GM10248 (cell line): ENCODE measurements around the gene CRYBB1.
A peak's percentile ranks its signal among the peaks of the same experiment; 100 is the strongest.

Experiments used
- CTCF ChIA-PET: fragments of 300-600 bp; sonication (Branson Sonifier 250); formaldehyde crosslinking; extraction: SDS; loops from one replicate; lab custom pipeline; 2021; ENCODE audit warnings: antibody characterized with exemption; lab: Yijun Ruan, JAX
- POLR2A ChIA-PET: fragments of 350-650 bp; sonication (Branson Sonifier 250); formaldehyde crosslinking; extraction: SDS; loops from one replicate; lab custom pipeline; 2020; ENCODE audit warnings: antibody characterized with exemption; lab: Yijun Ruan, JAX
- DNase-seq: peaks from one replicate; pipeline ENCODE4 v3.0.0; 2012; ENCODE audit errors: extremely low spot score
- TF ChIP-seq, protein P1 (sequence below): IDR thresholded peaks from 2 replicates; pipeline ENCODE4 v1.5.1; 2012; ENCODE audit warnings: mild to moderate bottlenecking, low read depth; ENCODE audit errors: extremely low read depth, missing control alignments, control extremely low read depth

CRYBB1 gene

GRCh38 chr22:26585104-26585790 lies 32.6 kb downstream of the CRYBB1 start:
- CTCF ChIA-PET, result no interaction called here
- no peak for DNase-seq
- TF ChIP-seq, protein P1, sequence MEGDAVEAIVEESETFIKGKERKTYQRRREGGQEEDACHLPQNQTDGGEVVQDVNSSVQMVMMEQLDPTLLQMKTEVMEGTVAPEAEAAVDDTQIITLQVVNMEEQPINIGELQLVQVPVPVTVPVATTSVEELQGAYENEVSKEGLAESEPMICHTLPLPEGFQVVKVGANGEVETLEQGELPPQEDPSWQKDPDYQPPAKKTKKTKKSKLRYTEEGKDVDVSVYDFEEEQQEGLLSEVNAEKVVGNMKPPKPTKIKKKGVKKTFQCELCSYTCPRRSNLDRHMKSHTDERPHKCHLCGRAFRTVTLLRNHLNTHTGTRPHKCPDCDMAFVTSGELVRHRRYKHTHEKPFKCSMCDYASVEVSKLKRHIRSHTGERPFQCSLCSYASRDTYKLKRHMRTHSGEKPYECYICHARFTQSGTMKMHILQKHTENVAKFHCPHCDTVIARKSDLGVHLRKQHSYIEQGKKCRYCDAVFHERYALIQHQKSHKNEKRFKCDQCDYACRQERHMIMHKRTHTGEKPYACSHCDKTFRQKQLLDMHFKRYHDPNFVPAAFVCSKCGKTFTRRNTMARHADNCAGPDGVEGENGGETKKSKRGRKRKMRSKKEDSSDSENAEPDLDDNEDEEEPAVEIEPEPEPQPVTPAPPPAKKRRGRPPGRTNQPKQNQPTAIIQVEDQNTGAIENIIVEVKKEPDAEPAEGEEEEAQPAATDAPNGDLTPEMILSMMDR, result no peak
- POLR2A ChIA-PET, result no interaction called here

DNA sequence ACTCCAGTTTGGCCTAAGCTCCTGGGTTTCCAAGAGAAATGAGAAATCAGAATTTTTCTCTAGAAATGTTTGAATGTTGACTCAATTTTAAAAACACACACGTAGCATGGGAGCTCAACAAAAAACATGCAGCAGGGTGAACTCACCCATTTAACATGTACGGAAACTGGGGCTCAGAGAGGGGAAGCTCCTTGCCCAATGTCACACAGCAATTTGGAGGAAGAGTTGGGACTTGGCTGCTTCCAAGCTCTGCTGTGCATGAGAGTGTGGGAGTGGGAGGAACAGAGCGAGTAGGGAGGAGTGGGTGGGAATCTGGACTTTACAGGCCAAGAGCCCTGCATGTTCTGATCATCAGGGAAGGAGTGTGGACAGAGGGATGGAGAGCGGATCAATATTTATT lies 33.8 kb downstream of the CRYBB1 start:
- ChIA-PET CTCF (interaction anchor here (1.1 to 1.4 kb wide), 2 partner anchors 9 to 12 kb away, joined by 3 to 4 read pairs; no protein-coding TSS in a partner anchor), POLR2A (interaction anchor here (1.0 kb wide), 1 partner anchor 8 kb away, joined by 6 read pairs; no protein-coding TSS in a partner anchor)
- TF ChIP-seq, protein P1, result no peak
- no peak for DNase-seq

DNA sequence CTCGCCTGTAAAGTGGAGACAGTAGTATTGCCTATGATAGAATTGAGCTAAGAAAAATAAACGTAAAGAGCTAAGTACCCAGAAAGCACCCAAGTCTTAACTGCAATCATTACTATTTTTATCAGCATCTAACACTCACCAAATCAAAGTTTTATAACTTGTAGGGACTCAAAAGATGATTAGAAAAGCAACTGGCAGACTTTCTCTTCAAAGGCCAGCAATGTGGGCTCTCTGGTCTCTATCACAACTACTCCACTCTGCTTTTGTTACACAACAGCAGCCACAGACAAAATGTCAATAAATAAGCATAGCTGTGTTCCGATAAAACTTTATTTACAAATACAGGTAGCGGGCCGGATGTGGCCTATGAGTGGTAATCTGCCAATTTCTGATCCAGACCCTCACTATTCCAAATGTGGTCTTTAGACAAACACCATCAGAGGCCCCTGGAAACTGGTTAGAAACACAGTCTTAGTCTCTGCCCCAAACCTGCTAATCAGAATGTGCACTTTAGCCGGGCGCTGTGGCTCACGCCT lies 36.1 kb downstream of the CRYBB1 start:
- TF ChIP-seq, protein P1, result no peak
- no peak for DNase-seq
- ChIA-PET CTCF (interaction anchor here (1.0 kb wide), 1 partner anchor 31 kb away, joined by 3 read pairs; no protein-coding TSS in a partner anchor), POLR2A (no interaction called here)

DNA sequence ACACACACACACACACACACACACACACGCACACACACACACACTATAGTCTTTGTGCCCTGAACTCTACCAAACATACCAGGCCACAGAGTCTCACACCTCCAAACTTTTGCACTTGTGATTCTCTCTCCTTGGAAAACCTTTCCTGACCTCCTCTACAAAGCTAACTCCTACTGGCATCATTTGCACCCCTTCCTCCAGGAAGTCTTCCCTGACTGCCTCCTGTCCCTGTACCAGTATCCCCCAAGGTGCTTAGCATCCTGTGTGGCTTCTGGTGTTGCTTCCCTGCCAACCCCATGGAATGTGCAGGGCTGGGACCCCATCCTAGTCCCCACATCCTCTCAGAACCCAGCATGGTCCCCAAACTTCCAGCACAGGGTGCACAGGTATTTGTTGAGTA lies 36.8 kb downstream of the CRYBB1 start:
- no peak for DNase-seq
- ChIA-PET CTCF (interaction anchor here (1.0 kb wide), 1 partner anchor 30 kb away, joined by 3 read pairs; no protein-coding TSS in a partner anchor), POLR2A (no interaction called here)
- TF ChIP-seq, protein P1, result no peak

DNA sequence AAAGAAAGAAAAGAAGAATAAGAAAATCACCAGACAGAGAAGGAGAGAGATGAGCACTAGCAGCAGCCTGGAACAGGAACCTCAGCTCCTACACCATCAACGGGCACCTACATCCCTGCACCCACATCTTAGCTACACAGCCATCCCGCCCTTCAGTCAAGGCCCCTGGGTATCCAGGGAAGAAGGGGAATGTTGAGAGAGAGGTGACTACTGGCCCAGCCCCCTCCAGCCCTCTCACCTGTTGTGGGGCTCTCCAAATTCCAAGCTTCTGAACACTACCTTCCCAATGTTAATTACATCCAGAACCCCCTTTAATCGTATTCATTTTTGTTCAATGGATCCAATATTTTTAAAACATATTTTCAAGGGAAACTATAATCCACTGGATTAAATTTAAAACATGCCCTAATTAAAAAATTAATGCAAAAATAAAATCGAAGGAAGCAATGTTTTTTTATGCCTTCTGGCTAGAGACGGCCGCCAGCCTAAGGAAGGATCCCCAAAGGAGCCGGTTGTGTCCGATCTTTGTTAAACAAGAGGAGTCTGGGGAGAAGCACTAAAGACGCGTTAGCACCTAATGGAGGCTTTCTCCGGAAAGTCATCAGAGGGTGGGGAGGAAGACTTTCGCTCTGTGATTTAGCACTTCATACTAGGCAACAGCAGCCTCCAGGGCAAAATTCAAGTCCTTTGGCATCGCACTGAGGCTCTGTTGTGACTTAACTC lies 37.4 kb downstream of the CRYBB1 start:
- CTCF ChIA-PET, result interaction anchor here (1.8 kb wide), 1 partner anchor 12 kb away, joined by 5 read pairs; no protein-coding TSS in a partner anchor
- TF ChIP-seq, protein P1, result no peak
- no peak for DNase-seq
- POLR2A ChIA-PET, result no interaction called here

GRCh38 chr22:26579331-26579886 lies 38.4 kb downstream of the CRYBB1 start:
- ChIA-PET POLR2A (no interaction called here), CTCF (interaction anchor here (1.8 kb wide), 1 partner anchor 13 kb away, joined by 5 read pairs; no protein-coding TSS in a partner anchor)
- TF ChIP-seq, protein P1, result no peak
- DNase-seq, result peak; percentile 75
